H1 (cell line): ENCODE results near the gene PEPD.

ENCODE experiments used
- EP300 ChIP-seq, 2 experiments: IDR thresholded peaks; 1 replicate in 1 of 2; 2 replicates in 1 of 2; pipeline ENCODE4 v1.6.1; 2011 to 2012; ENCODE audit warnings: low read depth in 2 of 2, low read length in 2 of 2, mild to moderate bottlenecking in 2 of 2, borderline replicate concordance in 1 of 2, inconsistent platforms in 1 of 2, moderate library complexity in 1 of 2
- EZH2 ChIP-seq: fragments of 200-600 bp; sonication (generic); IDR thresholded peaks from 2 replicates; pipeline ENCODE4 v1.7.1; 2012; ENCODE audit warnings: low read depth, mild to moderate bottlenecking, moderate library complexity, low read length, inconsistent platforms; ENCODE audit not compliant: severe bottlenecking
- FOSL1 ChIP-seq: IDR thresholded peaks from 2 replicates; pipeline ENCODE4 v1.6.1; 2011; ENCODE audit warnings: mild to moderate bottlenecking, low read depth, low read length, moderate library complexity; ENCODE audit not compliant: insufficient read depth
- KDM4A ChIP-seq: IDR thresholded peaks from one replicate; pipeline ENCODE4 v1.7.1; 2012; ENCODE audit warnings: low read depth, mild to moderate bottlenecking, moderate library complexity, low read length, inconsistent platforms; ENCODE audit not compliant: severe bottlenecking
- POLR2A ChIP-seq, 2 experiments: IDR thresholded peaks; 1 replicate in 1 of 2; 2 replicates in 1 of 2; pipeline ENCODE4 v1.6.1; 2011; ENCODE audit warnings: low read depth in 2 of 2, low read length in 2 of 2, mild to moderate bottlenecking in 2 of 2; ENCODE audit errors: control extremely low read depth in 1 of 2
- POLR2AphosphoS5 ChIP-seq: IDR thresholded peaks from 2 replicates; pipeline ENCODE4 v1.6.1; 2011; ENCODE audit warnings: low read depth, low read length
- RNF2 ChIP-seq: fragments of 200-900, 300-1000 bp; sonication (generic); IDR thresholded peaks from 2 replicates; pipeline ENCODE4 v1.7.1; 2016; ENCODE audit warnings: borderline replicate concordance, low read depth, mild to moderate bottlenecking, antibody characterized with exemption, low read length; ENCODE audit not compliant: poor library complexity, severe bottlenecking; ENCODE audit errors: missing control alignments
- SIN3A ChIP-seq, 2 experiments: IDR thresholded peaks in 1 of 2; conservative IDR thresholded peaks in 1 of 2; 2 replicates each; pipeline ENCODE4 v1.6.1; 2011 to 2012; ENCODE audit warnings: low read length in 2 of 2, improper control_type of control experiment in 1 of 2, low read depth in 1 of 2, mild to moderate bottlenecking in 1 of 2
- YY1 ChIP-seq: IDR thresholded peaks from 2 replicates; pipeline ENCODE4 v1.6.1; 2011; ENCODE audit warnings: low read depth, mild to moderate bottlenecking, low read length
- TF ChIP-seq, protein P1 (sequence below), 3 experiments: IDR thresholded peaks; 1 replicate in 2 of 3; 2 replicates in 1 of 3; pipeline versions ENCODE4 v1.5.1 to v1.6.1; 2011; ENCODE audit warnings: low read length in 3 of 3, mild to moderate bottlenecking in 3 of 3, inconsistent platforms in 2 of 3, low read depth in 1 of 3, moderate library complexity in 1 of 3; ENCODE audit not compliant: insufficient read depth in 1 of 3; ENCODE audit errors: control extremely low read depth in 1 of 3
- TF ChIP-seq, protein P2 (sequence below): IDR thresholded peaks from 2 replicates; pipeline ENCODE4 v1.6.1; 2012; ENCODE audit warnings: inconsistent platforms
- TF ChIP-seq, protein P3 (sequence below): IDR thresholded peaks from 2 replicates; pipeline ENCODE4 v1.6.1; 2012; ENCODE audit warnings: inconsistent platforms
- TF ChIP-seq, protein P4 (sequence below): IDR thresholded peaks from 2 replicates; pipeline ENCODE4 v1.6.1; 2012; ENCODE audit warnings: low read length, inconsistent platforms

DNA sequence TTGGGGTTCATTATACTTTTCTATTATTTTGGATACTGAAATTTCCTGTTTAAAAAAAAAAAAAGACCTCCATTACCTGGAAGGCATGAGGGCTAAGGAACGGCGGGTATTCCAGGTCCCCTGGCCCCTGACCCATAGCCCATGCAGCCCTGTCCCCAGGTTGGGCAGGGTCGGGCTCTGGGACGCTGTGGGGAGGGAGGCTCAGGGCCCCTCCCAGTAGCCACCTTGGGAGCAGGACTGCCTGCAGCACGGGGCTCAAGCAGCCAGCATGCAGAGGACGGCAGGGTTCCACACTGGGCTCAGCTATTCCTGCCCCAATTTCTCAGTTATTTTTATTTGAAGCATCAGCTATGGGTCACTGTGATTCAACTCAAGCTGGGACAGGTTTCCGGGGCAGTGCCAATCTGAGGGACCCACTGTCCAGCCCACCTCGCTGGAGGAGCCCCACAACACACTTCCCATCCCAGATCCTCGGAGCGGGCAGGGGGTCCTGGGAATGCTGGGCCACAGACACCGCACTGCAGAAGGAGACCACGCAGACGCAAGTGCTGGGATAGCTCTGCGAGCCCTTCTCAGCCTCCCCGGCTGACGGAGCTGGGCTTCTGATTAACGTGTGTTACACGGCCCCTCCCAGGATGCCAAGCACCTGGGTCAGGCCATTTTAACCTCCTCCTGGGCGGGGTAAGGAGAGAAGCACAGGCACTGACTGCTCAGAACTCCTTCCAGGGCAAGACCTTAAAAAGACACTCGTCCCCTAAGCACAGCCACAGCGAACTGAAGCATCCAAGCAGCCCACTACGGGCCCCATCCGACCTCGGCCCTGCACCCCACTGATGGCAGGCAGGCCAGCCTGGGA is 60.1 kb downstream of the PEPD start:
- TF ChIP-seq, protein P1, sequence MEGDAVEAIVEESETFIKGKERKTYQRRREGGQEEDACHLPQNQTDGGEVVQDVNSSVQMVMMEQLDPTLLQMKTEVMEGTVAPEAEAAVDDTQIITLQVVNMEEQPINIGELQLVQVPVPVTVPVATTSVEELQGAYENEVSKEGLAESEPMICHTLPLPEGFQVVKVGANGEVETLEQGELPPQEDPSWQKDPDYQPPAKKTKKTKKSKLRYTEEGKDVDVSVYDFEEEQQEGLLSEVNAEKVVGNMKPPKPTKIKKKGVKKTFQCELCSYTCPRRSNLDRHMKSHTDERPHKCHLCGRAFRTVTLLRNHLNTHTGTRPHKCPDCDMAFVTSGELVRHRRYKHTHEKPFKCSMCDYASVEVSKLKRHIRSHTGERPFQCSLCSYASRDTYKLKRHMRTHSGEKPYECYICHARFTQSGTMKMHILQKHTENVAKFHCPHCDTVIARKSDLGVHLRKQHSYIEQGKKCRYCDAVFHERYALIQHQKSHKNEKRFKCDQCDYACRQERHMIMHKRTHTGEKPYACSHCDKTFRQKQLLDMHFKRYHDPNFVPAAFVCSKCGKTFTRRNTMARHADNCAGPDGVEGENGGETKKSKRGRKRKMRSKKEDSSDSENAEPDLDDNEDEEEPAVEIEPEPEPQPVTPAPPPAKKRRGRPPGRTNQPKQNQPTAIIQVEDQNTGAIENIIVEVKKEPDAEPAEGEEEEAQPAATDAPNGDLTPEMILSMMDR (IDR thresholded peaks at IDR 0.05; ENCODE audit: control extremely low read depth in 1 of 3, insufficient read depth in 1 of 3, low read depth in 1 of 3, low read length in 3 of 3) = no peak
- TF ChIP-seq RNF2 (no peak), YY1 (no peak), SIN3A (conservative IDR thresholded peaks at IDR 0.05 in 1 of 2, IDR thresholded peaks at IDR 0.05 in 1 of 2; ENCODE audit: low read depth in 1 of 2, low read length in 2 of 2) (no peak), KDM4A (no peak), EZH2 (no peak), EP300 (IDR thresholded peaks at IDR 0.05; ENCODE audit: borderline replicate concordance in 1 of 2, low read depth in 2 of 2, low read length in 2 of 2) (no peak), POLR2AphosphoS5 (no peak), FOSL1 (no peak), POLR2A (IDR thresholded peaks at IDR 0.05; ENCODE audit: control extremely low read depth in 1 of 2, low read depth in 2 of 2, low read length in 2 of 2) (no peak)
- TF ChIP-seq, protein P2, sequence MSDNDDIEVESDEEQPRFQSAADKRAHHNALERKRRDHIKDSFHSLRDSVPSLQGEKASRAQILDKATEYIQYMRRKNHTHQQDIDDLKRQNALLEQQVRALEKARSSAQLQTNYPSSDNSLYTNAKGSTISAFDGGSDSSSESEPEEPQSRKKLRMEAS = no peak
- TF ChIP-seq, protein P3, sequence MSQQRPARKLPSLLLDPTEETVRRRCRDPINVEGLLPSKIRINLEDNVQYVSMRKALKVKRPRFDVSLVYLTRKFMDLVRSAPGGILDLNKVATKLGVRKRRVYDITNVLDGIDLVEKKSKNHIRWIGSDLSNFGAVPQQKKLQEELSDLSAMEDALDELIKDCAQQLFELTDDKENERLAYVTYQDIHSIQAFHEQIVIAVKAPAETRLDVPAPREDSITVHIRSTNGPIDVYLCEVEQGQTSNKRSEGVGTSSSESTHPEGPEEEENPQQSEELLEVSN = no peak
- TF ChIP-seq, protein P4, sequence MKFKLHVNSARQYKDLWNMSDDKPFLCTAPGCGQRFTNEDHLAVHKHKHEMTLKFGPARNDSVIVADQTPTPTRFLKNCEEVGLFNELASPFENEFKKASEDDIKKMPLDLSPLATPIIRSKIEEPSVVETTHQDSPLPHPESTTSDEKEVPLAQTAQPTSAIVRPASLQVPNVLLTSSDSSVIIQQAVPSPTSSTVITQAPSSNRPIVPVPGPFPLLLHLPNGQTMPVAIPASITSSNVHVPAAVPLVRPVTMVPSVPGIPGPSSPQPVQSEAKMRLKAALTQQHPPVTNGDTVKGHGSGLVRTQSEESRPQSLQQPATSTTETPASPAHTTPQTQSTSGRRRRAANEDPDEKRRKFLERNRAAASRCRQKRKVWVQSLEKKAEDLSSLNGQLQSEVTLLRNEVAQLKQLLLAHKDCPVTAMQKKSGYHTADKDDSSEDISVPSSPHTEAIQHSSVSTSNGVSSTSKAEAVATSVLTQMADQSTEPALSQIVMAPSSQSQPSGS = no peak
